Upper lobe of right lung (tissue), 1 donor: Measurements from ENCODE around the gene TAB3. TPM values are rescaled to one million over a fixed set of nuclear protein-coding genes. Genes with fewer than 3 reads are reported as not detected.

Source experiments
- ATAC-seq: fragments of 200-7000 bp; cut with Tn5 transposase; one replicate; pipeline ENCODE4 v1.9.1; 2020; ENCODE audit warnings: mild to moderate bottlenecking, moderate library complexity
- DNase-seq: peaks from one replicate; pipeline ENCODE4 v3.0.0-alpha.2; 2020
- H3K27ac ChIP-seq: fragments of 200-600 bp; one replicate; pipeline ENCODE4 v1.8.0; 2022
- H3K27me3 ChIP-seq: fragments of 200-600 bp; one replicate; pipeline ENCODE4 v1.8.0; 2022; ENCODE audit warnings: mild to moderate bottlenecking
- H3K36me3 ChIP-seq: fragments of 200-600 bp; one replicate; pipeline ENCODE4 v1.8.0; 2022
- H3K4me1 ChIP-seq: fragments of 200-600 bp; one replicate; pipeline ENCODE4 v1.8.0; 2022
- H3K4me3 ChIP-seq: fragments of 200-600 bp; one replicate; pipeline ENCODE4 v1.8.0; 2022; ENCODE audit warnings: mild to moderate bottlenecking
- H3K9me3 ChIP-seq: fragments of 200-600 bp; one replicate; pipeline ENCODE4 v1.8.0; 2022
- intact Hi-C: fragments of 100-400 bp; cut with DNase I; formaldehyde crosslinking; loops from one replicate; pipeline ENCODE4 v1.11.0; 2022
- total RNA-seq: library from RNA; stranded (reverse); fragmentation: NEBNext Ultra II Directional; extraction: Animal tissue kit (Norgen Biotek cat#: 25700); gene quantifications from one replicate; pipeline ENCODE4 v1.2.1, GENCODE V29; 2021
- TF ChIP-seq, protein P1 (sequence below): fragments of 200-600 bp; IDR thresholded peaks from one replicate; pipeline ENCODE4 v1.8.0; 2022; ENCODE audit warnings: antibody characterized with exemption
- donor health status: DM: no; HTN: yes; CAD: no; lungs with severe emphysema.

The TAB3 gene
- total RNA-seq, 1 donor from 2014 or later: 21.9 TPM

- intact Hi-C loops: no loop called here
- no peaks in the 10 kb centered on the region for H3K9me3 ChIP-seq
Observed at GRCh38 chrX:30819080-30819479, 70.0 kb downstream of the TAB3 start.

GRCh38 chrX:30816079-30816478, 73.0 kb downstream of the TAB3 start:
- TF ChIP-seq, protein P1, sequence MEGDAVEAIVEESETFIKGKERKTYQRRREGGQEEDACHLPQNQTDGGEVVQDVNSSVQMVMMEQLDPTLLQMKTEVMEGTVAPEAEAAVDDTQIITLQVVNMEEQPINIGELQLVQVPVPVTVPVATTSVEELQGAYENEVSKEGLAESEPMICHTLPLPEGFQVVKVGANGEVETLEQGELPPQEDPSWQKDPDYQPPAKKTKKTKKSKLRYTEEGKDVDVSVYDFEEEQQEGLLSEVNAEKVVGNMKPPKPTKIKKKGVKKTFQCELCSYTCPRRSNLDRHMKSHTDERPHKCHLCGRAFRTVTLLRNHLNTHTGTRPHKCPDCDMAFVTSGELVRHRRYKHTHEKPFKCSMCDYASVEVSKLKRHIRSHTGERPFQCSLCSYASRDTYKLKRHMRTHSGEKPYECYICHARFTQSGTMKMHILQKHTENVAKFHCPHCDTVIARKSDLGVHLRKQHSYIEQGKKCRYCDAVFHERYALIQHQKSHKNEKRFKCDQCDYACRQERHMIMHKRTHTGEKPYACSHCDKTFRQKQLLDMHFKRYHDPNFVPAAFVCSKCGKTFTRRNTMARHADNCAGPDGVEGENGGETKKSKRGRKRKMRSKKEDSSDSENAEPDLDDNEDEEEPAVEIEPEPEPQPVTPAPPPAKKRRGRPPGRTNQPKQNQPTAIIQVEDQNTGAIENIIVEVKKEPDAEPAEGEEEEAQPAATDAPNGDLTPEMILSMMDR: no peak
- no peak for DNase-seq
- Histone ChIP-seq H3K27me3 (no peaks in the 10 kb centered on the region), H3K27ac (no peak overlapping the region), H3K9me3 (no peaks in the 10 kb centered on the region), H3K36me3 (no peaks in the 10 kb centered on the region), H3K4me3 (no peak overlapping the region), H3K4me1 (no peaks in the 10 kb centered on the region)
- ATAC-seq: no peak
- intact Hi-C loops: no loop called here

More at GRCh38 chrX:30819080-30819479, 70.0 kb downstream of the TAB3 start:
- H3K4me3 ChIP-seq: no peak overlapping the region
- TF ChIP-seq, protein P1: no peak
- no peaks in the 10 kb centered on the region for H3K4me1 ChIP-seq
- no peak overlapping the region for H3K27ac ChIP-seq
- no peak for DNase-seq
- no peaks in the 10 kb centered on the region for H3K36me3 ChIP-seq
- H3K27me3 ChIP-seq: no peaks in the 10 kb centered on the region
- no peak for ATAC-seq

- no peak for ATAC-seq
- Histone ChIP-seq H3K27me3 (no peaks in the 10 kb centered on the region), H3K4me3 (no peak overlapping the region), H3K4me1 (no peaks in the 10 kb centered on the region), H3K9me3 (no peaks in the 10 kb centered on the region), H3K36me3 (no peaks in the 10 kb centered on the region), H3K27ac (no peak overlapping the region)
- TF ChIP-seq, protein P1: no peak
- intact Hi-C loops: no loop called here
- DNase-seq: no peak
Observed at GRCh38 chrX:30814978-30815377, 74.1 kb downstream of the TAB3 start.

DNA sequence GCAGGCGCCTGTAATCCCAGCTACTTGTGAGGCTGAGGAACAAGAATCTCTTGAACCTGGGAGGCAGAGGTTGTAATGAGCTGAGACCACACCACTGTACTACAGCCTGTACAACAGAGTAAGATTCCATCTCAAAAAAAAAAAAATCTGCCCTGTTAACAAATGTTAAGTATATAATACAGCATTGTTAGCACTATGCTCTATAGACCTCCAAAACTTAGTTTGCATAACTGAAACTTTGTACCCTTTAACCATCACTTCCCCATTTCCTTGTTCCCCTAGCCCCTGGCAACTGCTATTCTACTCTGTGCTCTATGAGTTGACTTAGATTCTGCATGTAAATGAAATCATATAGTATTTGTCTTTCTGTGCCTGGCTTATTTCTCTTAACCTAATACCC, 76.7 kb downstream of the TAB3 start:
- Histone ChIP-seq H3K27ac (no peak overlapping the region), H3K27me3 (no peaks in the 10 kb centered on the region), H3K4me3 (no peak overlapping the region), H3K36me3 (no peaks in the 10 kb centered on the region), H3K9me3 (no peaks in the 10 kb centered on the region), H3K4me1 (no peaks in the 10 kb centered on the region)
- ATAC-seq: no peak
- no peak for DNase-seq
- intact Hi-C loops: no loop called here
- TF ChIP-seq, protein P1: no peak

DNA sequence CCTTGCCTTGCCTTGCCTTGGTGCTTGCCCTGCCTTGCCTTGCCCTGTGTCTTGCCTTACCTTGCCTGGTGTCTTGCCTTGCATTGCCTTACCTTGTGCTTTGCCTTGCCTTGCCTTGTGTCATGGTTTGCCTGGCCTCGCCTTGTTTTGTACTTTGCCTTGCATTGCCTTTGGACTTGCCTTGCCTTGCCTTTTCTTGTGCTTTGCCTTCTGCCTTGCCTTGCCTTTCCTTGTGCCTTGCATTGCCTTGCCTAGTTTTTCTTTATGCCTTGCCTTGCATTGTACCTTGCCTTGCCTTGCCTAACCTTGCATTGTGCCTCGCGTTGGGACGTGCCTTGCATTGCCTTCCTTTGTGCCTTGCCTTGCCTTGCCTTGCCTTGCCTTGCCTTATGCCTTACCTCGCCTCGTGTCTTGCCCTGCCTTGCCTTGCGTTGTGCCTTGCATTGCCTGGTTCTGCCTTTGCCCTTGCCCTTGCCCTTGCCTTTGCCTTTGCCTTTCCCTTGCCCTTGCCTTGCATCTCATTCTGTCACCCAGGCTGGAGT, 82.8 kb downstream of the TAB3 start:
- ATAC-seq: no peak
- no peak overlapping the region for H3K27ac ChIP-seq
- H3K27me3 ChIP-seq: no peaks in the 10 kb centered on the region
- H3K4me1 ChIP-seq: no peaks in the 10 kb centered on the region
- intact Hi-C loops: no loop called here
- TF ChIP-seq, protein P1: no peak
- H3K9me3 ChIP-seq: no peaks in the 10 kb centered on the region
- no peak overlapping the region for H3K4me3 ChIP-seq
- no peaks in the 10 kb centered on the region for H3K36me3 ChIP-seq
- DNase-seq: no peak

DNA sequence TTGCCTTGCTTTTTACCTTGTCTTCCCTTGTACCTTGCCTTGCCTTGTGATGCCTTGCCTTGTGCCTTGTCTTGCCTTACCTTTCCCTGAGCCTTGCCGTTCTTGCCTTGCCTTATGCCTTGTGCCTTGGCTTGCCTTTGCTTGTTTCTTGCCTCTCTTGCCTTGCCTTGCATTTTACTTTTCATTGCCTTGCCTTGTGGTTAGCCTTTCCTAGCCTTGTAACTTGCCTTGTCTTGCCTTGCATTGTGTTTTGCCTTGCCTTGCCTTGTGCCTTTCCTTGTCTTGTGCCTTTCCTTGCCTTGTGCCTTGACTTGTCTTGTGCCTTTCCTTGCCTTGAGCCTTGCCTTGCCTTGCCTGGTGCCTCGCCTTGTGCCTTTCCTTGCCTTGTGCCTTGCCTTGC, 84.6 kb downstream of the TAB3 start:
- Histone ChIP-seq H3K9me3 (no peaks in the 10 kb centered on the region), H3K4me1 (no peaks in the 10 kb centered on the region), H3K27me3 (no peaks in the 10 kb centered on the region), H3K36me3 (no peaks in the 10 kb centered on the region), H3K4me3 (no peak overlapping the region), H3K27ac (no peak overlapping the region)
- intact Hi-C loops: no loop called here
- TF ChIP-seq, protein P1: no peak
- DNase-seq (no peak), ATAC-seq (no peak)
